Neural progenitor cell (in vitro differentiated cells): ENCODE measurements around the gene C21orf58. TPM values are rescaled to one million over a fixed set of nuclear protein-coding genes. Genes with fewer than 3 reads are reported as not detected.

Source experiments
- DNase-seq: peaks from one replicate; pipeline ENCODE4 v3.0.0-alpha.2; 2016; ENCODE audit warnings: low spot score
- H2AFZ ChIP-seq: fragments of 200-600 bp; sonication (generic); replicated peaks from 2 replicates; pipeline ENCODE4 v1.6.1; 2016; ENCODE audit warnings: antibody characterized with exemption
- H3F3A ChIP-seq: fragments of 200-600 bp; sonication (generic); 2 replicates; pipeline ENCODE4 v1.6.1; 2016; ENCODE audit warnings: antibody characterized with exemption, low read depth
- H3K27ac ChIP-seq: fragments of 200-600 bp; sonication (generic); 2 replicates; pipeline ENCODE4 v1.5.1; 2016; ENCODE audit warnings: mild to moderate bottlenecking
- H3K27me3 ChIP-seq: fragments of 200-600 bp; sonication (generic); 2 replicates; pipeline ENCODE4 v1.6.1; 2016; ENCODE audit warnings: mild to moderate bottlenecking, moderate library complexity
- H3K36me3 ChIP-seq: fragments of 200-600 bp; sonication (generic); 2 replicates; pipeline ENCODE4 v1.5.1; 2016
- H3K4me1 ChIP-seq: fragments of 200-600 bp; sonication (generic); 2 replicates; pipeline ENCODE4 v1.6.1; 2016; ENCODE audit warnings: mixed run types
- H3K4me2 ChIP-seq: fragments of 200-600 bp; sonication (generic); 2 replicates; pipeline ENCODE4 v1.6.1; 2016
- H3K4me3 ChIP-seq: fragments of 200-600 bp; sonication (generic); 2 replicates; pipeline ENCODE4 v1.5.1; 2016
- H3K79me2 ChIP-seq: fragments of 200-600 bp; sonication (generic); 2 replicates; pipeline ENCODE4 v1.6.1; 2016; ENCODE audit warnings: low read depth
- H3K9ac ChIP-seq: fragments of 200-600 bp; sonication (generic); 2 replicates; pipeline ENCODE4 v1.6.1; 2016
- H3K9me3 ChIP-seq: fragments of 200-600 bp; sonication (generic); 2 replicates; pipeline ENCODE4 v1.5.1; 2016; ENCODE audit warnings: low read depth
- H4K20me1 ChIP-seq: fragments of 200-600 bp; sonication (generic); 2 replicates; pipeline ENCODE4 v1.6.1; 2016; ENCODE audit warnings: low read depth
- H3K27ac Mint-ChIP-seq: 3 replicates; pipeline ENCODE4 v1.8.0; 2021; ENCODE audit warnings: mixed read lengths
- H3K27me3 Mint-ChIP-seq: 2 replicates; pipeline ENCODE4 v1.8.0; 2022; ENCODE audit warnings: low read depth, mild to moderate bottlenecking, inconsistent platforms, moderate library complexity, mixed read lengths; ENCODE audit not compliant: insufficient read depth
- H3K36me3 Mint-ChIP-seq: 3 replicates; pipeline ENCODE4 v1.8.0; 2021; ENCODE audit warnings: mixed read lengths
- H3K4me1 Mint-ChIP-seq: 3 replicates; pipeline ENCODE4 v1.8.0; 2021; ENCODE audit warnings: mixed read lengths
- H3K4me3 Mint-ChIP-seq: 3 replicates; pipeline ENCODE4 v1.8.0; 2021; ENCODE audit warnings: mild to moderate bottlenecking, moderate library complexity, mixed read lengths
- H3K9me3 Mint-ChIP-seq: 3 replicates; pipeline ENCODE4 v1.8.0; 2020; ENCODE audit warnings: mixed read lengths
- EZH2 ChIP-seq: fragments of 200-600 bp; sonication (generic); IDR thresholded peaks from 2 replicates; pipeline ENCODE4 v1.6.1; 2017; ENCODE audit warnings: antibody characterized with exemption, mild to moderate bottlenecking, moderate library complexity
- EZH2phosphoT487 ChIP-seq: fragments of 200-600 bp; sonication (generic); IDR thresholded peaks from 2 replicates; pipeline ENCODE4 v1.6.1; 2017; ENCODE audit warnings: antibody characterized with exemption
- total RNA-seq: library from RNA; depleted of rRNA; stranded (reverse); fragments of >200 nt; gene quantifications from 2 replicates; pipeline ENCODE4 v1.2.3, GENCODE V29; 2015; ENCODE audit warnings: low replicate concordance
- TF ChIP-seq, protein P1 (sequence below): fragments of 200-600 bp; sonication (generic); IDR thresholded peaks from 2 replicates; pipeline ENCODE4 v1.5.1; 2017; ENCODE audit warnings: antibody characterized with exemption, mild to moderate bottlenecking

C21orf58 gene
- total RNA-seq, 1 donor from 2014 or later: 26.2 TPM

DNA sequence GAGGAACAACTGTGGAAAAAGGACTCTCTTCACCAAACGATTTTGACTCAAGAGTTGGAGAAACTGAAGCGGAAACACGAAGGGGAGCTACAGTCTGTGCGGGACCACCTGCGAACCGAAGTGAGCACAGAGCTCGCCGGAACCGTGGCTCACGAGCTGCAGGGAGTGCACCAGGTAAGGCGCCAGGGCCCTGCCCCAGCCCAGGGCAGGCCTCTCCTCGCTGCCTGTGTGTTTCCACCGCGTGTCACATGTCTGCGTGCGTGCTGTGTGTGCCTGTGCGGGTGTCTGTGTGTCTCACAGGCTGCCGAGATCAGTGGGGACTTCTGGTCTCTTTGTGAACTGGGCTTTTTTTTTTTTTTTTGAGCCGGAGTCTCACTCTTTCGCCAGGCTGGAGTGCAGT lies 43.3 kb upstream of the C21orf58 start:
- peaks cover 6% of the 10 kb centered on the region for H3K27me3 Mint-ChIP-seq
- H3K36me3 Mint-ChIP-seq: peaks cover 26% of the 10 kb centered on the region
- no peaks in the 10 kb centered on the region for H3K36me3 ChIP-seq

DNA sequence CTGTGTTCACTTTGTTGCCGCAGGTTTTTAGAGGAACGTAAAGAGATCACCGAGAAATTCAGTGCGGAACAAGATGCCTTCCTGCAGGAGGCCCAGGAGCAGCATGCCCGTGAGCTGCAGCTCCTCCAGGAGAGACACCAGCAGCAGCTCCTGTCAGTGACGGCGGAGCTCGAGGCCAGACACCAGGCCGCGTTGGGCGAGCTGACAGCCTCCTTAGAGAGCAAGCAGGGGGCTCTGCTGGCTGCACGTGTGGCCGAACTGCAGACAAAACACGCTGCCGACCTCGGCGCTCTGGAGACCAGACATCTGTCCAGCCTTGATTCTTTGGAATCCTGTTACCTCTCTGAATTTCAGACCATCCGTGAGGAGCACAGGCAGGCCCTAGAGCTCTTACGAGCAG lies 42.9 kb upstream of the C21orf58 start:
- H3F3A ChIP-seq: peaks cover 4% of the 10 kb centered on the region
- no peak overlapping the region for H3K27ac Mint-ChIP-seq
- H3K79me2 ChIP-seq: peaks cover 18% of the 10 kb centered on the region
- H3K4me1 ChIP-seq: no peaks in the 10 kb centered on the region
- no peak for DNase-seq
- H3K9me3 Mint-ChIP-seq: no peaks in the 10 kb centered on the region
- H4K20me1 ChIP-seq: no peaks in the 10 kb centered on the region
- H3K4me2 ChIP-seq: no peak overlapping the region
- H3K27me3 ChIP-seq: no peaks in the 10 kb centered on the region
- no peak overlapping the region for H3K4me3 Mint-ChIP-seq
- H2AFZ ChIP-seq: no peak overlapping the region
- no peak overlapping the region for H3K27ac ChIP-seq
- H3K27me3 Mint-ChIP-seq: peaks cover 6% of the 10 kb centered on the region
- H3K9me3 ChIP-seq: no peaks in the 10 kb centered on the region
- peaks cover 26% of the 10 kb centered on the region for H3K36me3 Mint-ChIP-seq
- no peaks in the 10 kb centered on the region for H3K36me3 ChIP-seq
- TF ChIP-seq, protein P1, sequence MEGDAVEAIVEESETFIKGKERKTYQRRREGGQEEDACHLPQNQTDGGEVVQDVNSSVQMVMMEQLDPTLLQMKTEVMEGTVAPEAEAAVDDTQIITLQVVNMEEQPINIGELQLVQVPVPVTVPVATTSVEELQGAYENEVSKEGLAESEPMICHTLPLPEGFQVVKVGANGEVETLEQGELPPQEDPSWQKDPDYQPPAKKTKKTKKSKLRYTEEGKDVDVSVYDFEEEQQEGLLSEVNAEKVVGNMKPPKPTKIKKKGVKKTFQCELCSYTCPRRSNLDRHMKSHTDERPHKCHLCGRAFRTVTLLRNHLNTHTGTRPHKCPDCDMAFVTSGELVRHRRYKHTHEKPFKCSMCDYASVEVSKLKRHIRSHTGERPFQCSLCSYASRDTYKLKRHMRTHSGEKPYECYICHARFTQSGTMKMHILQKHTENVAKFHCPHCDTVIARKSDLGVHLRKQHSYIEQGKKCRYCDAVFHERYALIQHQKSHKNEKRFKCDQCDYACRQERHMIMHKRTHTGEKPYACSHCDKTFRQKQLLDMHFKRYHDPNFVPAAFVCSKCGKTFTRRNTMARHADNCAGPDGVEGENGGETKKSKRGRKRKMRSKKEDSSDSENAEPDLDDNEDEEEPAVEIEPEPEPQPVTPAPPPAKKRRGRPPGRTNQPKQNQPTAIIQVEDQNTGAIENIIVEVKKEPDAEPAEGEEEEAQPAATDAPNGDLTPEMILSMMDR: no peak
- no peak for TF ChIP-seq EZH2phosphoT487
- no peak for TF ChIP-seq EZH2
- H3K9ac ChIP-seq: no peak overlapping the region
- no peak overlapping the region for H3K4me3 ChIP-seq
- no peaks in the 10 kb centered on the region for H3K4me1 Mint-ChIP-seq

More for the DNA sequence above, 43.3 kb upstream of the C21orf58 start:
- no peaks in the 10 kb centered on the region for H3K9me3 Mint-ChIP-seq
- H3K9ac ChIP-seq: no peak overlapping the region
- H3K4me2 ChIP-seq: no peak overlapping the region
- DNase-seq: no peak
- H3K4me1 Mint-ChIP-seq: no peaks in the 10 kb centered on the region
- H3K9me3 ChIP-seq: no peaks in the 10 kb centered on the region
- H3F3A ChIP-seq: peaks cover 8% of the 10 kb centered on the region
- H3K27me3 ChIP-seq: no peaks in the 10 kb centered on the region
- no peak overlapping the region for H3K4me3 Mint-ChIP-seq
- H2AFZ ChIP-seq: no peak overlapping the region
- no peak overlapping the region for H3K27ac Mint-ChIP-seq
- peaks cover 22% of the 10 kb centered on the region for H3K79me2 ChIP-seq
- no peak overlapping the region for H3K27ac ChIP-seq
- H3K4me3 ChIP-seq: no peak overlapping the region
- no peaks in the 10 kb centered on the region for H4K20me1 ChIP-seq
- TF ChIP-seq, protein P1: no peak
- TF ChIP-seq EZH2phosphoT487: no peak
- TF ChIP-seq EZH2: no peak
- H3K4me1 ChIP-seq: no peaks in the 10 kb centered on the region

GRCh38 chr21:46366091-46366490 lies 42.4 kb upstream of the C21orf58 start:
- H4K20me1 ChIP-seq: no peaks in the 10 kb centered on the region
- no peak overlapping the region for H3K27ac Mint-ChIP-seq
- TF ChIP-seq EZH2: no peak
- no peak for TF ChIP-seq EZH2phosphoT487
- TF ChIP-seq, protein P1: no peak
- peaks cover 28% of the 10 kb centered on the region for H3K36me3 Mint-ChIP-seq
- H3K27ac ChIP-seq: no peak overlapping the region
- H3K9ac ChIP-seq: no peak overlapping the region
- peaks cover 6% of the 10 kb centered on the region for H3K27me3 Mint-ChIP-seq
- no peaks in the 10 kb centered on the region for H3K9me3 ChIP-seq
- no peaks in the 10 kb centered on the region for H3K36me3 ChIP-seq
- no peak overlapping the region for H3K4me3 ChIP-seq
- no peaks in the 10 kb centered on the region for H3K4me1 ChIP-seq
- no peaks in the 10 kb centered on the region for H3F3A ChIP-seq
- no peak overlapping the region for H3K4me3 Mint-ChIP-seq
- H2AFZ ChIP-seq: no peak overlapping the region
- DNase-seq: no peak
- H3K27me3 ChIP-seq: no peaks in the 10 kb centered on the region
- H3K9me3 Mint-ChIP-seq: no peaks in the 10 kb centered on the region
- H3K4me1 Mint-ChIP-seq: no peaks in the 10 kb centered on the region
- no peak overlapping the region for H3K4me2 ChIP-seq
- H3K79me2 ChIP-seq: peaks cover 13% of the 10 kb centered on the region
